OCI-LY1 (cell line): ENCODE results near the gene RABL2B.
"Not testable (repeated sequence)": the region's sequence is repeated elsewhere in the genome, so short reads cannot be mapped to it uniquely, and the experiment has no call there.

Experiments used
- H2AFZ ChIP-seq: fragments of 200-600 bp; sonication (generic), shearing (Covaris generic); 2 replicates; pipeline ENCODE4 v1.6.0; 2014; ENCODE audit warnings: antibody characterized with exemption, mild to moderate bottlenecking, low read length
- H3F3A ChIP-seq: fragments of 200-600 bp; sonication (generic), shearing (Covaris generic); 2 replicates; pipeline ENCODE4 v1.6.0; 2014; ENCODE audit warnings: mild to moderate bottlenecking, antibody characterized with exemption, low read length, moderate library complexity; ENCODE audit not compliant: insufficient read depth
- H3K27ac ChIP-seq: fragments of 200-600 bp; sonication (generic); 2 replicates; pipeline ENCODE4 v1.5.1; 2014; ENCODE audit warnings: low read length, mixed run types, mild to moderate bottlenecking, low read depth; ENCODE audit not compliant: poor library complexity, severe bottlenecking
- H3K27me3 ChIP-seq: fragments of 200-600 bp; sonication (generic); 2 replicates; pipeline ENCODE4 v1.6.0; 2014; ENCODE audit warnings: antibody characterized with exemption, mild to moderate bottlenecking, low read length, moderate library complexity; ENCODE audit not compliant: insufficient read depth
- H3K36me3 ChIP-seq: fragments of 200-600 bp; sonication (generic); 2 replicates; pipeline ENCODE4 v1.6.1; 2014; ENCODE audit warnings: mild to moderate bottlenecking, antibody characterized with exemption, low read length, moderate library complexity, mixed read lengths; ENCODE audit not compliant: insufficient read depth
- H3K4me1 ChIP-seq: fragments of 200-600 bp; sonication (generic); 2 replicates; pipeline ENCODE4 v1.5.1; 2014; ENCODE audit warnings: mild to moderate bottlenecking, low read length, moderate library complexity; ENCODE audit not compliant: insufficient read depth, severe bottlenecking
- H3K4me2 ChIP-seq: fragments of 200-600 bp; sonication (generic), shearing (Covaris generic); 2 replicates; pipeline ENCODE4 v1.6.1; 2014; ENCODE audit warnings: low read length
- H3K4me3 ChIP-seq: fragments of 200-600 bp; sonication (generic); 2 replicates; pipeline ENCODE4 v1.5.1; 2014; ENCODE audit warnings: low read length, low read depth, mild to moderate bottlenecking, mixed read lengths; ENCODE audit not compliant: poor library complexity, severe bottlenecking
- H3K79me2 ChIP-seq: fragments of 200-600 bp; shearing (Covaris generic); 2 replicates; pipeline ENCODE4 v1.6.1; 2016; ENCODE audit warnings: mixed run types, low read length, mixed read lengths; ENCODE audit not compliant: insufficient read depth
- H3K9ac ChIP-seq: fragments of 200-600 bp; sonication (generic), shearing (Covaris generic); 2 replicates; pipeline ENCODE4 v1.6.1; 2014; ENCODE audit warnings: mild to moderate bottlenecking, low read length, mixed read lengths
- H3K9me2 ChIP-seq: fragments of 200-600 bp; sonication (generic), shearing (Covaris generic); 2 replicates; pipeline ENCODE4 v1.6.1; 2014; ENCODE audit warnings: low read depth, mild to moderate bottlenecking, low read length, mixed read lengths
- H3K9me3 ChIP-seq: fragments of 200-600 bp; shearing (Covaris generic); 2 replicates; pipeline ENCODE4 v1.6.1; 2014; ENCODE audit warnings: low read length, mixed read lengths
- H4K20me1 ChIP-seq: fragments of 200-600 bp; sonication (generic), shearing (Covaris generic); 2 replicates; pipeline ENCODE4 v1.6.0; 2016; ENCODE audit warnings: mild to moderate bottlenecking, low read length; ENCODE audit not compliant: insufficient read depth
- CTCF ChIP-seq: fragments of 200-600 bp; sonication (generic), shearing (Covaris generic); IDR thresholded peaks from 2 replicates; pipeline ENCODE4 v1.5.1; 2017; ENCODE audit warnings: mild to moderate bottlenecking, antibody characterized with exemption, low read length, moderate library complexity, mixed read lengths

RABL2B gene

DNA sequence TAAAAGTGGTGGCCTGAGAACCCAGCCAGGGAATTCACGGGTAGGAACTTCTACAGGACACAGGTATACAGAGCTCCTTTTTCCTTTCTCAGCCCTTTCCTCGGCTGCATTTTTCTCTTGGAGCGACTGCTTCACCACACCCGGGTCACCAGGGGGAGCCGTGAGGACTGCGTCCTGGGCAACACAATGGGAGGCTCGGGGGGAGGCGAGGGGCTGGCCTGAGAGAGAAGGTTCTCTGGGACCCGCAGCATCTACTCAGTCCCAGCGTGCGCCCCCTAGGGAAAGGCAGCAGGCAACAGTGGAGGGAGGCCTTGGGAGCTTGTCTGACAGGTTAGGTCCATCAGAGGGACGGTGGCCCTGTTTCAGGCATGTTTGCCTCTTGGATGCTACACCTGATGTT lies 8.3 kb downstream of the RABL2B start:
- H3K4me3 ChIP-seq, H3K79me2 ChIP-seq, H3K27ac ChIP-seq, H3F3A ChIP-seq, H2AFZ ChIP-seq, H4K20me1 ChIP-seq, H3K9ac ChIP-seq, H3K4me2 ChIP-seq, H3K9me3 ChIP-seq, H3K27me3 ChIP-seq, H3K9me2 ChIP-seq, H3K36me3 ChIP-seq, H3K4me1 ChIP-seq: not testable (repeated sequence)
- peak; percentile 64 for TF ChIP-seq CTCF

DNA sequence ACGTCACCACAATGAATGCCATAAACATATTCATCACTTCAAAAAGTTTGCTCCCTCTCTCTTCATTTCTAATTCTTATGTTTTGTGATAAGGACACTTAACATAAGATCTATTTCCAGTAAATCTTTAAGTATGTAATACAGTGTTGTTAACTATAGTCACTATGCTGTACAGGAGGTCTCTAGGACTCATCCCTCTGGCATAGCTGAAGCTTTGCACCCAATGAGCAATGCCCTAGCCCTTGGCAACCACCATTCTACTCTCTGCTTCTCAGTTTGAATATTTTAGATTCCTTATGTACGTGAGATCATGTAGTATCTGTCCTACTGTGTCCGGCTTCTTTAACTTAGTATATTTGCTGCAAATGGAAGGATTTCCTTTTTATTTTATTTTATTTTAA lies 19.1 kb downstream of the RABL2B start:
- H3F3A ChIP-seq, H4K20me1 ChIP-seq, H3K36me3 ChIP-seq, H3K4me3 ChIP-seq, H3K9me2 ChIP-seq, H3K4me2 ChIP-seq, H3K9me3 ChIP-seq, H3K9ac ChIP-seq, H3K4me1 ChIP-seq, H3K27ac ChIP-seq, H3K79me2 ChIP-seq, H3K27me3 ChIP-seq, H2AFZ ChIP-seq: not testable (repeated sequence)

GRCh38 chr22:50761829-50762228 lies 21.6 kb downstream of the RABL2B start:
- not testable (repeated sequence) for H3K4me2 ChIP-seq, H3K4me3 ChIP-seq, H3K27ac ChIP-seq, H3K79me2 ChIP-seq, H3K9ac ChIP-seq, H2AFZ ChIP-seq, H4K20me1 ChIP-seq, H3F3A ChIP-seq, H3K27me3 ChIP-seq, H3K36me3 ChIP-seq, H3K9me2 ChIP-seq, H3K4me1 ChIP-seq, H3K9me3 ChIP-seq

GRCh38 chr22:50759597-50760341 lies 23.7 kb downstream of the RABL2B start:
- H3K4me3 ChIP-seq, H4K20me1 ChIP-seq, H3K36me3 ChIP-seq, H3K4me2 ChIP-seq, H3K9me3 ChIP-seq, H3K9ac ChIP-seq, H3K4me1 ChIP-seq, H3K27ac ChIP-seq, H3F3A ChIP-seq, H3K27me3 ChIP-seq, H2AFZ ChIP-seq, H3K79me2 ChIP-seq, H3K9me2 ChIP-seq: not testable (repeated sequence)

DNA sequence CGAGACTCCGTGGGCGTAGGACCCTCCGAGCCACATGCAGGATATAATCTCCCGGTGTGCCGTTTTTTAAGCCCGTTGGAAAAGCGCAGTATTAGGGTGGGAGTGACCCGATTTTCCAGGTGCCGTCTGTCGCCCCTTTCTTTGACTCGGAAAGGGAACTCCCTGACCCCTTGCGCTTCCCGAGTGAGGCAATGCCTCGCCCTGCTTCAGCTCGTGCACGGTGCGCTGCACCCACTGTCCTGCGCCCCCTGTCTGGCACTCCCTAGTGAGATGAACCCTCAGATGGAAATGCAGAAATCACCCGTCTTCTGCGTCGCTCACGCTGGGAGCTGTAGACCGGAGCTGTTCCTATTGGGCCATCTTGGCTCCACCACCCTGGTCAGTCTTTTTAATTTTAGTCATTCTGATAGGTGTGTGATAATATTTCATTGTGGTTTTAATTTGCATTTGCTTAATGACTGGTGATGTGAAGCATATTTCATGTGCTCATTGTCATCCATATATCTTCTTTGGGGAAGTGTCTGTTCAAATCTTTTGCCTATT lies 26.4 kb downstream of the RABL2B start:
- H3K4me1 ChIP-seq, H4K20me1 ChIP-seq, H3K9me3 ChIP-seq, H3F3A ChIP-seq, H2AFZ ChIP-seq, H3K79me2 ChIP-seq, H3K27me3 ChIP-seq, H3K36me3 ChIP-seq, H3K9me2 ChIP-seq: not testable (repeated sequence)
- TF ChIP-seq CTCF, result peak; percentile 23; the same call in 1 of the 2 replicates
- Histone ChIP-seq H3K4me2 (peak overlapping the region; percentile 71), H3K9ac (peak overlapping the region; percentile 64), H3K4me3 (peak overlapping the region; percentile 63), H3K27ac (peak overlapping the region; percentile 58)

GRCh38 chr22:50756406-50756805 lies 27.0 kb downstream of the RABL2B start:
- not testable (repeated sequence) for H3K9ac ChIP-seq, H2AFZ ChIP-seq, H3K36me3 ChIP-seq, H3K27ac ChIP-seq, H3K27me3 ChIP-seq, H3K9me3 ChIP-seq, H3F3A ChIP-seq, H3K4me1 ChIP-seq, H3K79me2 ChIP-seq, H4K20me1 ChIP-seq, H3K9me2 ChIP-seq, H3K4me2 ChIP-seq
- H3K4me3 ChIP-seq, result peak overlapping the region; percentile 63
